IMR-90 (cell line): ENCODE measurements around the gene NUP50. TPM values are rescaled to one million over a fixed set of nuclear protein-coding genes. Genes with fewer than 3 reads are reported as not detected.

Experiments
- ATAC-seq: fragments of 200-7000 bp; cut with Tn5 transposase; 2 replicates; pipeline ENCODE4 v1.9.1; 2020; ENCODE audit warnings: low read depth, mild to moderate bottlenecking, moderate library complexity
- BruUV-seq: library from RNA; stranded (reverse); fragments of 400-500 nt; replicated peaks from 2 replicates; lab custom pipeline; 2021; lab: Mats Ljungman, UMichigan
- CTCF ChIA-PET: fragments of 300-600 bp; formaldehyde crosslinking; extraction: SDS; loops from one replicate; lab custom pipeline; 2021; ENCODE audit warnings: antibody characterized with exemption; lab: Yijun Ruan, JAX
- POLR2A ChIA-PET: fragments of 300-600 bp; sonication (Branson Sonifier 250); formaldehyde crosslinking; loops from one replicate; lab custom pipeline; 2022; ENCODE audit warnings: antibody characterized with exemption; ENCODE audit not compliant: unreplicated experiment; lab: Charles Lee
- DNase-seq: peaks from one replicate; pipeline ENCODE4 v3.0.0; 2013
- H2AFZ ChIP-seq: replicated peaks from 2 replicates; pipeline ENCODE3; 2013; ENCODE audit warnings: low read length, mild to moderate bottlenecking; ENCODE audit not compliant: poor library complexity
- H2AK5ac ChIP-seq: 2 replicates; pipeline ENCODE4 v1.6.1; 2013; ENCODE audit warnings: low read depth, low read length, inconsistent platforms
- H2AK9ac ChIP-seq: replicated peaks from 2 replicates; pipeline ENCODE3; 2013; ENCODE audit warnings: mild to moderate bottlenecking, low read depth, low read length, moderate library complexity; ENCODE audit not compliant: poor library complexity
- H2BK120ac ChIP-seq: 2 replicates; pipeline ENCODE4 v1.6.1; 2013; ENCODE audit warnings: low read depth, low read length, inconsistent platforms
- H2BK15ac ChIP-seq: 3 replicates; pipeline ENCODE4 v1.6.1; 2013; ENCODE audit warnings: low read depth, low read length, inconsistent platforms
- H2BK20ac ChIP-seq: 2 replicates; pipeline ENCODE4 v1.6.1; 2013; ENCODE audit warnings: low read depth, mild to moderate bottlenecking, inconsistent platforms, low read length, moderate library complexity
- H2BK5ac ChIP-seq: 2 replicates; pipeline ENCODE4 v1.6.1; 2013; ENCODE audit warnings: mild to moderate bottlenecking, low read depth, low read length, inconsistent platforms; ENCODE audit not compliant: poor library complexity, severe bottlenecking
- H3K14ac ChIP-seq: replicated peaks from 2 replicates; pipeline ENCODE4 v1.6.1; 2013; ENCODE audit warnings: low read depth, low read length, inconsistent platforms
- H3K18ac ChIP-seq: 2 replicates; pipeline ENCODE4 v1.6.1; 2013; ENCODE audit warnings: low read depth, low read length, control low read depth
- H3K23ac ChIP-seq: 2 replicates; pipeline ENCODE4 v1.6.1; 2013; ENCODE audit warnings: low read depth, low read length, inconsistent platforms
- H3K27ac ChIP-seq: 2 replicates; pipeline ENCODE4 v1.5.1; 2013; ENCODE audit warnings: mild to moderate bottlenecking, control low read depth, low read length; ENCODE audit not compliant: insufficient read depth
- H3K27me3 ChIP-seq: 2 replicates; pipeline ENCODE4 v1.6.1; 2013; ENCODE audit warnings: low read length; ENCODE audit not compliant: control insufficient read depth, insufficient read depth
- H3K36me3 ChIP-seq: 2 replicates; pipeline ENCODE4 v1.6.1; 2013; ENCODE audit warnings: low read length, mixed read lengths; ENCODE audit not compliant: control insufficient read depth, insufficient read depth
- H3K4ac ChIP-seq: 2 replicates; pipeline ENCODE4 v1.6.1; 2013; ENCODE audit warnings: low read depth, low read length, inconsistent platforms
- H3K4me1 ChIP-seq: 2 replicates; pipeline ENCODE4 v1.6.1; 2013; ENCODE audit warnings: low read length, mixed read lengths; ENCODE audit not compliant: control insufficient read depth, insufficient read depth
- H3K4me2 ChIP-seq: 2 replicates; pipeline ENCODE4 v1.6.1; 2013; ENCODE audit warnings: low read depth, mild to moderate bottlenecking, control low read depth, low read length, moderate library complexity
- H3K4me3 ChIP-seq: 2 replicates; pipeline ENCODE4 v1.5.1; 2013; ENCODE audit warnings: low read depth, mild to moderate bottlenecking, control low read depth, low read length, moderate library complexity; ENCODE audit not compliant: insufficient read depth
- H3K56ac ChIP-seq: 2 replicates; pipeline ENCODE4 v1.6.1; 2013; ENCODE audit warnings: low read length, inconsistent platforms; ENCODE audit not compliant: insufficient read depth; ENCODE audit errors: extremely low read depth
- H3K79me1 ChIP-seq, 2 experiments: 2 replicates each; pipeline ENCODE4 v1.6.1; 2013; ENCODE audit warnings: low read length in 2 of 2, inconsistent platforms in 1 of 2, low read depth in 1 of 2
- H3K9ac ChIP-seq: 2 replicates; pipeline ENCODE4 v1.6.1; 2013; ENCODE audit warnings: low read depth, low read length, control low read depth
- H3K9me1 ChIP-seq: 2 replicates; pipeline ENCODE4 v1.6.1; 2013; ENCODE audit warnings: low read length, inconsistent platforms; ENCODE audit not compliant: insufficient read depth
- H3K9me3 ChIP-seq: 2 replicates; pipeline ENCODE4 v1.6.1; 2013; ENCODE audit warnings: low read length; ENCODE audit not compliant: control insufficient read depth, insufficient read depth
- H4K20me1 ChIP-seq: 2 replicates; pipeline ENCODE4 v1.6.1; 2013; ENCODE audit warnings: low read length, inconsistent platforms; ENCODE audit not compliant: insufficient read depth
- H4K5ac ChIP-seq: 2 replicates; pipeline ENCODE4 v1.6.1; 2013; ENCODE audit warnings: mild to moderate bottlenecking, low read depth, low read length, control low read depth
- H4K8ac ChIP-seq, 2 experiments: 2 replicates each; pipeline ENCODE4 v1.6.1; 2013; ENCODE audit warnings: low read depth in 2 of 2, low read length in 2 of 2, control low read depth in 1 of 2, inconsistent platforms in 1 of 2
- H4K91ac ChIP-seq: 2 replicates; pipeline ENCODE4 v1.6.1; 2013; ENCODE audit warnings: low read depth, low read length, inconsistent platforms; ENCODE audit not compliant: insufficient read depth
- BHLHE40 ChIP-seq: fragments of 150-350 bp; IDR thresholded peaks from 2 replicates; pipeline ENCODE4 v1.6.1; 2016; ENCODE audit warnings: mild to moderate bottlenecking, low read depth, low read length
- CEBPB ChIP-seq: IDR thresholded peaks from 2 replicates; pipeline ENCODE4 v1.6.1; 2012; ENCODE audit warnings: low read depth, low read length, improper control_type of control experiment
- CHD1 ChIP-seq: IDR thresholded peaks from 2 replicates; pipeline ENCODE4 v1.6.1; 2012; ENCODE audit warnings: low read depth, low read length, improper control_type of control experiment
- FOS ChIP-seq: fragments of 150-350 bp; IDR thresholded peaks from 2 replicates; pipeline ENCODE4 v1.6.1; 2016; ENCODE audit warnings: low read depth, low read length
- MAFK ChIP-seq: IDR thresholded peaks from 2 replicates; pipeline ENCODE4 v1.6.1; 2012; ENCODE audit warnings: low read depth, low read length, improper control_type of control experiment
- MAZ ChIP-seq: IDR thresholded peaks from 2 replicates; pipeline ENCODE4 v1.6.1; 2012; ENCODE audit warnings: low read depth, mild to moderate bottlenecking, low read length, improper control_type of control experiment, moderate library complexity, borderline replicate concordance
- MXI1 ChIP-seq: IDR thresholded peaks from 2 replicates; pipeline ENCODE4 v1.6.1; 2012; ENCODE audit warnings: low read depth, mild to moderate bottlenecking, low read length, moderate library complexity, borderline replicate concordance
- NFE2L2 ChIP-seq: fragments of 150-350 bp; IDR thresholded peaks from 2 replicates; pipeline ENCODE4 v1.6.1; 2016; ENCODE audit warnings: low read depth, mild to moderate bottlenecking, low read length
- POLR2A ChIP-seq: IDR thresholded peaks from 2 replicates; pipeline ENCODE4 v1.6.1; 2012; ENCODE audit warnings: mild to moderate bottlenecking, low read depth, low read length
- RAD21 ChIP-seq: IDR thresholded peaks from 2 replicates; pipeline ENCODE4 v1.6.1; 2012; ENCODE audit warnings: low read length, improper control_type of control experiment
- RCOR1 ChIP-seq: IDR thresholded peaks from 2 replicates; pipeline ENCODE4 v1.6.1; 2012; ENCODE audit warnings: mild to moderate bottlenecking, low read length, improper control_type of control experiment; ENCODE audit not compliant: insufficient replicate concordance
- RFX5 ChIP-seq: IDR thresholded peaks from 2 replicates; pipeline ENCODE4 v1.8.0; 2012; ENCODE audit warnings: low read depth, mild to moderate bottlenecking, low read length, moderate library complexity
- SMC3 ChIP-seq: fragments of 150-350 bp; IDR thresholded peaks from 2 replicates; pipeline ENCODE4 v1.6.1; 2016; ENCODE audit warnings: low read depth, mild to moderate bottlenecking, antibody characterized with exemption, low read length, moderate library complexity
- WGBS, 2 experiments: methylation state at CpG; one replicate each; pipeline versions ENCODE4 v1.1.5 to v1.1.7; 2013; ENCODE audit warnings: missing lambda C conversion rate in 2 of 2; ENCODE audit not compliant: insufficient read length in 1 of 2; ENCODE audit errors: extremely low coverage in 2 of 2; 5-methylcytosine and 5-hydroxymethylcytosine counted together
- dilution Hi-C: fragments of 300-500 bp; cut with HindIII; formaldehyde crosslinking; loops from one replicate; pipeline ENCODE4 v1.14.3; 2018; ENCODE audit warnings: low sequenced_read_pairs; ENCODE audit not compliant: unreplicated experiment
- in situ Hi-C: fragments of 300-500 bp; cut with MboI; formaldehyde crosslinking; loops from 3 replicates; pipeline ENCODE4 v1.14.3; 2019; ENCODE audit warnings: low sequenced_read_pairs, inconsistent platforms, mixed read lengths
- intact Hi-C: fragments of 100-400 bp; cut with micrococcal nuclease; formaldehyde crosslinking; loops from 2 replicates; pipeline ENCODE4 v1.10.0; 2022
- polyA plus RNA-seq, 3 experiments: library from polyadenylated mRNA; depleted of rRNA; stranded (reverse); fragments of >200 nt; gene quantifications; 2 replicates each; pipeline ENCODE4 v1.2.3, GENCODE V29; 2012; ENCODE audit warnings: low replicate concordance in 1 of 3
- total RNA-seq: library from RNA; depleted of rRNA; stranded (reverse); fragments of >200 nt; gene quantifications from 2 replicates; pipeline ENCODE4 v1.2.3, GENCODE V29; 2012
- TF ChIP-seq, protein P1 (sequence below): fragments of 150-350 bp; IDR thresholded peaks from 2 replicates; pipeline ENCODE4 v1.6.1; 2017; ENCODE audit warnings: mild to moderate bottlenecking, antibody characterized with exemption, low read length, low read depth
- TF ChIP-seq, protein P2 (sequence below): conservative IDR thresholded peaks from 2 replicates; pipeline ENCODE4 v1.5.1; 2012; ENCODE audit warnings: mild to moderate bottlenecking, low read depth, low read length, improper control_type of control experiment
- TF ChIP-seq, protein P3 (sequence below): fragments of 150-350 bp; IDR thresholded peaks from 2 replicates; pipeline ENCODE4 v1.6.1; 2016; ENCODE audit warnings: low read depth, mild to moderate bottlenecking, low read length, moderate library complexity, borderline replicate concordance

The NUP50 gene
- total and polyA plus RNA-seq, 2 of the 4 experiments (the other 2 are of a cell fraction): 12.8 to 65.4 TPM

DNA sequence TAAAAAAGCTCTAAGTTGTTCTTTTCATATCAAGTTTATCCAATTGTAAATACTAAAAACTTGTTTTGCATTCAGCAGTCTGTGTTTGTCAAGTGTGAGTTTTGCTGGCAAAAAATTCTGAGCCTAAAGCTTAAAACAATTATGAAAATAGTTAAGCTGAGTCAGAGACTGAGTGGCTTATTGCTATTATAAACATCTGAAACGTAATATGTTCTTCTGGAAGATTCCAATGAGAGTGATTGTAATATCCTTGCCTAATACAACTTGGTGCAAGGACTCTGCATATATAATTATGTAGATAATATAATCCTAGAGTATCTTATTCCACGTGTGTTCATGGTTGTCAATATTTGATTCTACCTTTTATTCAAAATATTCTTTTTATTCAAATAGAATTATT lies 14.1 kb upstream of the NUP50 start:
- H3K56ac ChIP-seq: no peak overlapping the region
- TF ChIP-seq CEBPB (peak; percentile 70), FOS (peak; percentile 52; the same call in 1 of the 2 replicates), RFX5 (no peak), SMC3 (no peak), RAD21 (no peak), BHLHE40 (no peak), MAFK (0 out of 2 replicates have a peak, but pooled peaks have one; percentile 22), RCOR1 (no peak), POLR2A (no peak), MAZ (no peak), CHD1 (no peak), NFE2L2 (no peak), MXI1 (no peak)
- TF ChIP-seq, protein P1, sequence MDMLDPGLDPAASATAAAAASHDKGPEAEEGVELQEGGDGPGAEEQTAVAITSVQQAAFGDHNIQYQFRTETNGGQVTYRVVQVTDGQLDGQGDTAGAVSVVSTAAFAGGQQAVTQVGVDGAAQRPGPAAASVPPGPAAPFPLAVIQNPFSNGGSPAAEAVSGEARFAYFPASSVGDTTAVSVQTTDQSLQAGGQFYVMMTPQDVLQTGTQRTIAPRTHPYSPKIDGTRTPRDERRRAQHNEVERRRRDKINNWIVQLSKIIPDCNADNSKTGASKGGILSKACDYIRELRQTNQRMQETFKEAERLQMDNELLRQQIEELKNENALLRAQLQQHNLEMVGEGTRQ: no peak
- TF ChIP-seq, protein P2, sequence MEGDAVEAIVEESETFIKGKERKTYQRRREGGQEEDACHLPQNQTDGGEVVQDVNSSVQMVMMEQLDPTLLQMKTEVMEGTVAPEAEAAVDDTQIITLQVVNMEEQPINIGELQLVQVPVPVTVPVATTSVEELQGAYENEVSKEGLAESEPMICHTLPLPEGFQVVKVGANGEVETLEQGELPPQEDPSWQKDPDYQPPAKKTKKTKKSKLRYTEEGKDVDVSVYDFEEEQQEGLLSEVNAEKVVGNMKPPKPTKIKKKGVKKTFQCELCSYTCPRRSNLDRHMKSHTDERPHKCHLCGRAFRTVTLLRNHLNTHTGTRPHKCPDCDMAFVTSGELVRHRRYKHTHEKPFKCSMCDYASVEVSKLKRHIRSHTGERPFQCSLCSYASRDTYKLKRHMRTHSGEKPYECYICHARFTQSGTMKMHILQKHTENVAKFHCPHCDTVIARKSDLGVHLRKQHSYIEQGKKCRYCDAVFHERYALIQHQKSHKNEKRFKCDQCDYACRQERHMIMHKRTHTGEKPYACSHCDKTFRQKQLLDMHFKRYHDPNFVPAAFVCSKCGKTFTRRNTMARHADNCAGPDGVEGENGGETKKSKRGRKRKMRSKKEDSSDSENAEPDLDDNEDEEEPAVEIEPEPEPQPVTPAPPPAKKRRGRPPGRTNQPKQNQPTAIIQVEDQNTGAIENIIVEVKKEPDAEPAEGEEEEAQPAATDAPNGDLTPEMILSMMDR: no peak
- TF ChIP-seq, protein P3, sequence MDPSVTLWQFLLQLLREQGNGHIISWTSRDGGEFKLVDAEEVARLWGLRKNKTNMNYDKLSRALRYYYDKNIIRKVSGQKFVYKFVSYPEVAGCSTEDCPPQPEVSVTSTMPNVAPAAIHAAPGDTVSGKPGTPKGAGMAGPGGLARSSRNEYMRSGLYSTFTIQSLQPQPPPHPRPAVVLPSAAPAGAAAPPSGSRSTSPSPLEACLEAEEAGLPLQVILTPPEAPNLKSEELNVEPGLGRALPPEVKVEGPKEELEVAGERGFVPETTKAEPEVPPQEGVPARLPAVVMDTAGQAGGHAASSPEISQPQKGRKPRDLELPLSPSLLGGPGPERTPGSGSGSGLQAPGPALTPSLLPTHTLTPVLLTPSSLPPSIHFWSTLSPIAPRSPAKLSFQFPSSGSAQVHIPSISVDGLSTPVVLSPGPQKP: no peak
- H4K8ac ChIP-seq: no peak overlapping the region
- H2BK15ac ChIP-seq: no peak overlapping the region; the same call in 2 of the 3 replicates
- H3K9me3 ChIP-seq: no peaks in the 10 kb centered on the region
- H3K9me1 ChIP-seq: peaks cover 9% of the 10 kb centered on the region; the same call in 1 of the 2 replicates
- in situ Hi-C loops: no loop called here
- no CpG with 5 or more reads among the region's 2 CpGs for WGBS, 2 experiments
- H3K4me3 ChIP-seq: no peak overlapping the region
- H2BK5ac ChIP-seq: peak overlapping the region; percentile 23
- POLR2A ChIA-PET: no interaction called here
- peaks cover 11% of the 10 kb centered on the region for H3K4me1 ChIP-seq
- BruUV-seq: no TSS peak
- no peak overlapping the region for H2BK120ac ChIP-seq
- H3K23ac ChIP-seq: no peak overlapping the region
- H3K4ac ChIP-seq: no peak overlapping the region
- no peak overlapping the region for H3K18ac ChIP-seq
- CTCF ChIA-PET: interaction anchor here (0.7 to 1.2 kb wide), 2 partner anchors 47 to 322 kb away, joined by 3 to 4 read pairs; no protein-coding TSS in a partner anchor
- intact Hi-C loops: no loop called here
- H3K9ac ChIP-seq: no peak overlapping the region
- no peak overlapping the region for H2AK9ac ChIP-seq
- no peak overlapping the region for H2BK20ac ChIP-seq
- peaks cover 19 to 44% of the 10 kb centered on the region in 2 experiments for H3K79me1 ChIP-seq
- H3K27ac ChIP-seq: no peak overlapping the region
- no peak overlapping the region for H4K5ac ChIP-seq
- H3K4me2 ChIP-seq: peak overlapping the region; percentile 58; the same call in 1 of the 2 replicates
- H3K27me3 ChIP-seq: no peaks in the 10 kb centered on the region
- peak; percentile 88 for ATAC-seq
- H2AK5ac ChIP-seq: no peak overlapping the region
- H4K91ac ChIP-seq: no peak overlapping the region
- H4K20me1 ChIP-seq: no peaks in the 10 kb centered on the region
- H2AFZ ChIP-seq: no peak overlapping the region
- dilution Hi-C loops: no loop called here
- peaks cover 4% of the 10 kb centered on the region for H3K36me3 ChIP-seq
- peak; percentile 78 for DNase-seq
- H3K14ac ChIP-seq: no peak overlapping the region
